ENCODE results near the gene METAP1. TPM values are rescaled to one million over a fixed set of nuclear protein-coding genes. Genes with fewer than 3 reads are reported as not detected.
"Not testable (repeated sequence)": the region's sequence is repeated elsewhere in the genome, so short reads cannot be mapped to it uniquely, and the experiment has no call there.

Gene METAP1
- total RNA-seq, 2 experiments from 2014 or later, result 25.1 to 26.6 TPM

DNA sequence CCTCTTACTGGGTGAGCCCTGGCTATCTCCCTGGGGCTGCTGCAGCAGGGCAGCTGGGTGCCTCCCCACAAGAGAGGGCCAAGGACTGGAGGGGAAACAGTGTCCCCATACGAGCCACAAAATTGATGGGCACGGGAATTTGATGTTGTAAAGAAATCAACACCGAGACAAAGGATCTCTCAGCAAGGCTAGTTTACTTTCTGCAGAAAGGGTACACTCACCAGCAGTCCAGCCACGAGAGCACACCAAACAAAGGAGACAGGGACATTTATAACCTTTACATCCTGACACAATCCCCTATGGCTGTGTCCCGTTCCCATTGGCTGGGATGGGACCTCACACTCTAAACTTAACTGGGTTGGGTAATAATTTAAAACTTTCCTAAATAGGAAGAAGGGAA, 25.9 kb downstream of the METAP1 start:
- peaks cover 82% of the 10 kb centered on the region for H3K4me1 Mint-ChIP-seq (ENCODE audit: low read depth)

DNA sequence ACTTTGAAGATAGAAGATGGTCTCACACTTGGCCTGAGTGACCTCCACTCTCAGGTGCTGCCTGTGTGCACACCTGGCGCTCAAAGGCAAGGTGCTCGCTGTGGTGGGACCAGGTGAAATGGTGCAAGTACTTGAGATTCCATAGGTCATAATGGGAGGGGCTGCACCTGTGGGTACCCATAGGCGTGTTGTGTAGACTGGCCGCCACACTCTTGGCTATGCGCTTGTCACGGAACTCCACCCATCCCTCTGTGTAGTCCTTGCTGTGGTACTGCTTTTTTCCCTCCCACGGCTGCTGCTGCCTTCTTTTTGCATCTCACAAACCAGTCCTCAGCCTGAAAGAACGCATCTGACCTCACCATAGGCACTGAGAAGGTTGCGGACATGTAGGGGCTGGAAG, 27.0 kb downstream of the METAP1 start:
- DNase-seq (no peak), ATAC-seq (ENCODE audit: poor library complexity) (no peak)
- Histone ChIP-seq H3K4me3 (ENCODE audit: low read length) (peak overlapping the region; percentile 21), H3K27me3 (ENCODE audit: control insufficient read depth in 1 of 2, insufficient read depth in 2 of 2, low read length in 2 of 2) (no peaks in the 10 kb centered on the region), H3K27ac (ENCODE audit: low read depth in 1 of 2, low read length in 2 of 2) (no peak overlapping the region), H3K36me3 (ENCODE audit: insufficient read depth, low read length) (peaks cover 7% of the 10 kb centered on the region), H3K9me3 (ENCODE audit: control insufficient read depth in 1 of 2, insufficient read depth in 1 of 2, low read length in 2 of 2) (peaks cover 10 to 17% of the 10 kb centered on the region in 2 experiments), H3K4me1 (ENCODE audit: insufficient read depth, low read length) (peaks cover 23% of the 10 kb centered on the region)
- peaks cover 85% of the 10 kb centered on the region for H3K4me1 Mint-ChIP-seq (ENCODE audit: low read depth)
- intact Hi-C loops (cut with DNase I, micrococcal nuclease), result no loop called here
- no peak overlapping the region for H3K27ac Mint-ChIP-seq
- CTCF ChIA-PET, result no interaction called here
- no peak overlapping the region for H3K4me3 Mint-ChIP-seq
- no peaks in the 10 kb centered on the region for H3K27me3 Mint-ChIP-seq
- peaks cover 47% of the 10 kb centered on the region for H3K36me3 Mint-ChIP-seq (ENCODE audit: low read depth)
- no peak for TF ChIP-seq CTCF (IDR thresholded peaks at IDR 0.05)
- peaks cover 5% of the 10 kb centered on the region for H3K9me3 Mint-ChIP-seq
- POLR2A ChIA-PET, result no interaction called here

More for the DNA sequence above, 25.9 kb downstream of the METAP1 start:
- H3K27me3 ChIP-seq (ENCODE audit: control insufficient read depth in 1 of 2, insufficient read depth in 2 of 2, low read length in 2 of 2), result no peaks in the 10 kb centered on the region
- peaks cover 10 to 17% of the 10 kb centered on the region in 2 experiments for H3K9me3 ChIP-seq (ENCODE audit: control insufficient read depth in 1 of 2, insufficient read depth in 1 of 2, low read length in 2 of 2)
- Mint-ChIP-seq H3K4me3 (no peak overlapping the region), H3K36me3 (ENCODE audit: low read depth) (peaks cover 59% of the 10 kb centered on the region), H3K27ac (no peak overlapping the region), H3K9me3 (peaks cover 5% of the 10 kb centered on the region), H3K27me3 (no peaks in the 10 kb centered on the region)
- POLR2A ChIA-PET, result no interaction called here
- no peak for ATAC-seq (ENCODE audit: poor library complexity)
- intact Hi-C loops (cut with DNase I, micrococcal nuclease), result loop anchor here in 1 of 2 experiments (2.0 kb wide), 1 partner anchor 15 kb away; no protein-coding TSS in a partner anchor
- CTCF ChIA-PET, result no interaction called here
- no peak for TF ChIP-seq CTCF (IDR thresholded peaks at IDR 0.05)
- H3K4me3 ChIP-seq (ENCODE audit: low read length), result no peak overlapping the region
- peaks cover 7% of the 10 kb centered on the region for H3K36me3 ChIP-seq (ENCODE audit: insufficient read depth, low read length)
- H3K4me1 ChIP-seq (ENCODE audit: insufficient read depth, low read length), result peaks cover 23% of the 10 kb centered on the region
- no peak overlapping the region for H3K27ac ChIP-seq (ENCODE audit: low read depth in 1 of 2, low read length in 2 of 2)
- no peak for DNase-seq

GRCh38 chr4:99023800-99024251, 28.3 kb downstream of the METAP1 start:
- H3K4me3 Mint-ChIP-seq; DNase-seq; H3K9me3 Mint-ChIP-seq; H3K36me3 ChIP-seq (ENCODE audit: insufficient read depth, low read length); H3K27me3 ChIP-seq (ENCODE audit: control insufficient read depth in 1 of 2, insufficient read depth in 2 of 2, low read length in 2 of 2); intact Hi-C loops (cut with DNase I, micrococcal nuclease); H3K27ac Mint-ChIP-seq; POLR2A ChIA-PET; H3K27ac ChIP-seq (ENCODE audit: low read depth in 1 of 2, low read length in 2 of 2); H3K4me3 ChIP-seq (ENCODE audit: low read length); ATAC-seq (ENCODE audit: poor library complexity); H3K27me3 Mint-ChIP-seq: not testable (repeated sequence)
- Histone ChIP-seq H3K9me3 (ENCODE audit: control insufficient read depth in 1 of 2, insufficient read depth in 1 of 2, low read length in 2 of 2) (peaks cover 10 to 17% of the 10 kb centered on the region in 2 experiments), H3K4me1 (ENCODE audit: insufficient read depth, low read length) (peaks cover 23% of the 10 kb centered on the region)
- H3K4me1 Mint-ChIP-seq (ENCODE audit: low read depth), result peaks cover 83% of the 10 kb centered on the region
- CTCF ChIA-PET, result interaction anchor here (1.6 kb wide), 1 partner anchor 32 kb away, joined by 10 read pairs; no protein-coding TSS in a partner anchor
- H3K36me3 Mint-ChIP-seq (ENCODE audit: low read depth), result peaks cover 35% of the 10 kb centered on the region

Measured in CD4-positive, alpha-beta T cell (primary cell).